K562 (cell line): Measurements from ENCODE around the gene VWDE. TPM values are rescaled to one million over a fixed set of nuclear protein-coding genes. Genes with fewer than 3 reads are reported as not detected.
A peak's percentile ranks its signal among the peaks of the same experiment; 100 is the strongest.

ENCODE experiments used
- ATAC-seq: fragments of 200-7000 bp; cut with Tn5 transposase; 3 replicates; pipeline ENCODE4 v1.9.1; 2020; ENCODE audit warnings: moderate library complexity
- BruUV-seq: library from RNA; stranded (reverse); fragments of 400-500 nt; replicated peaks from 2 replicates; lab custom pipeline; 2021; lab: Mats Ljungman, UMichigan
- CTCF ChIA-PET: fragments of 300-600 bp; formaldehyde crosslinking; extraction: SDS; loops from one replicate; lab custom pipeline; 2021; ENCODE audit warnings: low intra/inter-chr PET ratio; lab: Yijun Ruan, JAX
- POLR2A ChIA-PET: fragments of 300-600, 350-650 bp; sonication (Branson Sonifier 250); formaldehyde crosslinking; extraction: SDS; loops from one replicate; lab custom pipeline; 2021; ENCODE audit warnings: antibody characterized with exemption, inconsistent platforms; lab: Yijun Ruan, JAX
- DNase-seq, 4 experiments: peaks; one replicate each; pipeline versions ENCODE4 v3.0.0 to v3.0.0-alpha.2; 2011 to 2018; ENCODE audit warnings: low spot score in 3 of 4, mixed read lengths in 3 of 4; ENCODE audit errors: extremely low read depth in 1 of 4
- FAIRE-seq: peaks from 2 replicates; lab custom pipeline; 2011; peaks lifted over from hg19 to GRCh38; lab: Jason Lieb, UNC
- H2AFZ ChIP-seq: 2 replicates; pipeline ENCODE4 v1.6.0; 2011; ENCODE audit warnings: low read depth, low read length, control low read depth, inconsistent platforms
- H3K27ac ChIP-seq: fragments of 200-600 bp; 3 replicates; pipeline ENCODE4 v1.8.0; 2011; ENCODE audit warnings: low read depth, mild to moderate bottlenecking, control low read depth, inconsistent platforms, low read length, moderate library complexity, mixed read lengths; ENCODE audit errors: extremely low read depth
- H3K27me3 ChIP-seq, 2 experiments: fragments of 300-600 bp in 1 of 2; 2 replicates in 1 of 2; 3 replicates in 1 of 2; pipeline versions ENCODE4 v1.6.0 to v1.8.0; 2011; ENCODE audit warnings: inconsistent platforms in 2 of 2, low read length in 2 of 2, mild to moderate bottlenecking in 1 of 2, mixed read lengths in 1 of 2, moderate library complexity in 1 of 2; ENCODE audit not compliant: control insufficient read depth in 2 of 2, insufficient read depth in 2 of 2
- H3K36me3 ChIP-seq: fragments of 300-600 bp; 3 replicates; pipeline ENCODE4 v1.8.0; 2011; ENCODE audit warnings: mild to moderate bottlenecking, low read length, inconsistent platforms; ENCODE audit not compliant: control insufficient read depth, insufficient read depth
- H3K4me1 ChIP-seq, 2 experiments: fragments of 200-600 bp in 1 of 2; replicated peaks in 1 of 2; 2 replicates in 1 of 2; 3 replicates in 1 of 2; pipeline versions ENCODE4 v1.5.1 to v1.8.0; 2011; ENCODE audit warnings: inconsistent platforms in 2 of 2, low read length in 2 of 2, mild to moderate bottlenecking in 1 of 2, mixed read lengths in 1 of 2, moderate library complexity in 1 of 2; ENCODE audit not compliant: control insufficient read depth in 2 of 2, insufficient read depth in 2 of 2
- H3K4me2 ChIP-seq: 2 replicates; pipeline ENCODE4 v1.6.1; 2011; ENCODE audit warnings: low read length, control low read depth, inconsistent platforms, mixed read lengths; ENCODE audit not compliant: insufficient read depth
- H3K4me3 ChIP-seq: fragments of 200-600 bp; sonication (generic), shearing (Covaris generic); 2 replicates; pipeline ENCODE4 v1.5.1; 2016; ENCODE audit warnings: control low read depth, inconsistent platforms
- H3K79me2 ChIP-seq: fragments of 200-600 bp; 3 replicates; pipeline ENCODE4 v1.8.0; 2011; ENCODE audit warnings: low read length, inconsistent platforms; ENCODE audit not compliant: control insufficient read depth, insufficient read depth
- H3K9ac ChIP-seq, 2 experiments: 2 replicates each; pipeline versions ENCODE4 v1.6.0 to v1.6.1; 2011; ENCODE audit warnings: low read depth in 2 of 2, low read length in 2 of 2, control low read depth in 1 of 2, inconsistent platforms in 1 of 2, mild to moderate bottlenecking in 1 of 2, mixed read lengths in 1 of 2; ENCODE audit not compliant: insufficient read depth in 1 of 2
- H3K9me1 ChIP-seq: one replicate; pipeline ENCODE4 v1.6.0; 2011; ENCODE audit warnings: inconsistent platforms, mild to moderate bottlenecking, low read length, moderate library complexity; ENCODE audit not compliant: control insufficient read depth, insufficient read depth
- H3K9me3 ChIP-seq: replicated peaks from 2 replicates; pipeline ENCODE4 v1.5.1; 2011; ENCODE audit warnings: low read depth, low read length, inconsistent platforms; ENCODE audit not compliant: control insufficient read depth, insufficient read depth
- H4K20me1 ChIP-seq: replicated peaks from 2 replicates; pipeline ENCODE4 v1.6.1; 2011; ENCODE audit warnings: low read length, inconsistent platforms, mixed read lengths; ENCODE audit not compliant: control insufficient read depth, insufficient read depth
- ATF4 ChIP-seq: fragments of 450-650 bp; formaldehyde crosslinking; IDR thresholded peaks from 2 replicates; pipeline ENCODE4 v1.4.0; 2022; ENCODE audit warnings: mild to moderate bottlenecking, moderate library complexity
- DEAF1 ChIP-seq: fragments of 450-650 bp; formaldehyde crosslinking; IDR thresholded peaks from 2 replicates; pipeline ENCODE4 v1.4.0; 2020; ENCODE audit warnings: mild to moderate bottlenecking, moderate library complexity
- ESRRB ChIP-seq: fragments of 250-450 bp; sonication (Bioruptor Pico); IDR thresholded peaks from 2 replicates; pipeline ENCODE4 v1.5.0; 2020; ENCODE audit warnings: mild to moderate bottlenecking, moderate library complexity, borderline replicate concordance
- GABPB1 ChIP-seq: sonication (generic); formaldehyde crosslinking; IDR thresholded peaks from 2 replicates; pipeline ENCODE4 v1.8.0; 2022; ENCODE audit warnings: mild to moderate bottlenecking, missing genetic modification reagents
- JUNB ChIP-seq: fragments of 450-650 bp; formaldehyde crosslinking; conservative IDR thresholded peaks from 2 replicates; pipeline ENCODE4 v1.4.0; 2020; ENCODE audit warnings: mild to moderate bottlenecking
- MTA1 ChIP-seq: fragments of 450-650 bp; IDR thresholded peaks from 2 replicates; pipeline ENCODE4 v1.6.1; 2017; ENCODE audit warnings: borderline replicate concordance
- NFE2L1 ChIP-seq: fragments of 450-650 bp; IDR thresholded peaks from 2 replicates; pipeline ENCODE4 v1.6.1; 2016; ENCODE audit warnings: missing genetic modification characterization, low read depth, mild to moderate bottlenecking, missing compliant biosample characterization, moderate library complexity, borderline replicate concordance
- NR2F6 ChIP-seq: fragments of 450-650 bp; formaldehyde crosslinking; IDR thresholded peaks from 2 replicates; pipeline ENCODE4 v1.4.0; 2020; ENCODE audit warnings: mild to moderate bottlenecking
- PHTF2 ChIP-seq: fragments of 250-450 bp; sonication (Bioruptor Pico); IDR thresholded peaks from 2 replicates; pipeline ENCODE4 v1.5.0; 2021; ENCODE audit warnings: mild to moderate bottlenecking
- WGBS: fragments of 100-300 bp; shearing (Covaris generic); methylation state at CpG from one replicate; pipeline ENCODE4 v1.1.6; 2016; ENCODE audit warnings: low coverage, mixed read lengths; ENCODE audit not compliant: insufficient coverage; ENCODE audit errors: missing lambda C conversion rate; 5-methylcytosine and 5-hydroxymethylcytosine counted together
- in situ Hi-C: fragments of 300-500 bp; cut with MboI; formaldehyde crosslinking; loops from 4 replicates; pipeline ENCODE4 v1.15.0; 2018; ENCODE audit warnings: inconsistent platforms, mixed read lengths
- intact Hi-C: fragments of 100-400 bp; cut with micrococcal nuclease; formaldehyde crosslinking; loops from 2 replicates; pipeline ENCODE4 v1.14.2; 2022
- polyA plus RNA-seq, 8 experiments: library from polyadenylated mRNA; depleted of rRNA in 4 of 8; stranded (reverse) in 5 of 8; unstranded in 3 of 8; fragments of >200 nt; fragmentation: Nextera tagmentation in 2 of 8; fragmentation: Illumina TruSeq in 1 of 8; extraction: Ambion mirVana in 2 of 8; extraction: Trizol in 1 of 8; gene quantifications; 2 replicates each; pipeline versions ENCODE4 v1.2.1 to v1.2.3, GENCODE V29; 2011 to 2014; ENCODE audit warnings: inconsistent platforms in 1 of 8, missing spikeins in 1 of 8
- total RNA-seq, 7 experiments: library from RNA; depleted of rRNA in 6 of 7; stranded (reverse); fragments of >200 nt in 6 of 7; fragmentation: Illumina TruSeq in 2 of 7; extraction: Trizol in 2 of 7; gene quantifications; 2 replicates each; pipeline versions ENCODE4 v1.2.1 to v1.2.3, GENCODE V29; 2011 to 2021; ENCODE audit warnings: low replicate concordance in 1 of 7

The VWDE gene
- total and polyA plus RNA-seq, 9 of the 15 experiments (the other 6 are each of a cell fraction or from before 2014, with no cell fraction given), result 40.6 to 162 (median 95.2) TPM

- no peak for TF ChIP-seq JUNB (CRISPR knock-in tag)
- TF ChIP-seq GABPB1 (CRISPR knock-in tag), result no peak
- no peak for TF ChIP-seq PHTF2
- TF ChIP-seq ESRRB (CRISPR knock-in tag), result no peak
- TF ChIP-seq NFE2L1 (tag), result no peak
- TF ChIP-seq ATF4 (CRISPR knock-in tag), result no peak
- no peak for TF ChIP-seq NR2F6 (CRISPR knock-in tag)
- TF ChIP-seq DEAF1 (CRISPR knock-in tag), result no peak
- no peak for TF ChIP-seq MTA1
- no peak overlapping the region for H2AFZ ChIP-seq
- no peaks in the 10 kb centered on the region for H3K27me3 ChIP-seq
- peaks cover 21% of the 10 kb centered on the region for H3K9me3 ChIP-seq
- 83% methylated on average over 4 of the region's 4 CpGs for WGBS
- peak overlapping the region; percentile 52; the same call in 1 of the 2 replicates for H3K4me2 ChIP-seq
- intact Hi-C loops (no loop called here), in situ Hi-C loops (no loop called here)
- peaks cover 100% of the 10 kb centered on the region for H3K79me2 ChIP-seq
- no peak for FAIRE-seq
- no peak for ATAC-seq
- peaks cover 51% of the 10 kb centered on the region for H3K36me3 ChIP-seq
- no peaks in the 10 kb centered on the region for H4K20me1 ChIP-seq
- peaks cover 0 to 16% of the 10 kb centered on the region in 2 experiments; a peak in 2 of 5 replicates for H3K4me1 ChIP-seq
- H3K4me3 ChIP-seq, result no peak overlapping the region
- no TSS peak for BruUV-seq
- no peak overlapping the region for H3K9ac ChIP-seq
- CTCF ChIA-PET, result no interaction called here
- no peaks in the 10 kb centered on the region for H3K9me1 ChIP-seq
- H3K27ac ChIP-seq, result no peak overlapping the region
- no peak for DNase-seq
- POLR2A ChIA-PET, result no interaction called here
These were observed 6.0 kb downstream of the VWDE start for GRCh38 chr7:12397671-12398070.
